ENCODE measurements around the gene ATP5F1C. TPM values are rescaled to one million over a fixed set of nuclear protein-coding genes. Genes with fewer than 3 reads are reported as not detected.
"Not testable (repeated sequence)": the region's sequence is repeated elsewhere in the genome, so short reads cannot be mapped to it uniquely, and the experiment has no call there.

ATP5F1C gene
- total RNA-seq: 232 and 268 TPM in 2 replicates

GRCh38 chr10:7787857-7788638, at the start of gene ATP5F1C, which contains the start of gene KIN:
Gene ATP5F1C (plus strand): TSS chr10:7788177. CDS start chr10:7788208, 31 bp downstream.
Gene KIN (minus strand): TSS chr10:7787993. CDS start chr10:7787933, 60 bp downstream.
- peak; percentile 98 for DNase-seq (ENCODE audit: low read depth in 2 of 2)

- no peak for DNase-seq (ENCODE audit: low read depth in 2 of 2)
These were observed 49.2 kb upstream of the ATP5F1C start for GRCh38 chr10:7738536-7739407.

DNA sequence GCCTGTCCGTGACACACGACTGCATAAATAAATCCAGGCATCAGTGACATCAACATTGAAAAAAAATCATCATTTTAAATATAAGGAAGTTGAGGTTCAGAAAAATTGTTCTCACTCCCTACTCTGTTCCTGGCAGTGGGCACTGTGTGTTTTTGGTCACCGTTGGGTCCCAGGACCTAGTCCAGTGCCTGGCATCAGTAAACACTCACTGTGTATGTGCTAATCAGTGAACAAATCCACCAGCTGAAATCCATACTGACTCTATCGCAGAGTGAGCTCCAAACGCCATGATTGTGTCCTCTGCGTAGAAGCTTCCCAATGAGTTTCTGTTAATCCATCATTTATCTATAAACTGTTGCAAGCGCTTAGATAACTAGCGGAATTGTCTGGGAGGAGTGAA, 43.7 kb upstream of the ATP5F1C start:
- DNase-seq (ENCODE audit: low read depth in 2 of 2): no peak

DNA sequence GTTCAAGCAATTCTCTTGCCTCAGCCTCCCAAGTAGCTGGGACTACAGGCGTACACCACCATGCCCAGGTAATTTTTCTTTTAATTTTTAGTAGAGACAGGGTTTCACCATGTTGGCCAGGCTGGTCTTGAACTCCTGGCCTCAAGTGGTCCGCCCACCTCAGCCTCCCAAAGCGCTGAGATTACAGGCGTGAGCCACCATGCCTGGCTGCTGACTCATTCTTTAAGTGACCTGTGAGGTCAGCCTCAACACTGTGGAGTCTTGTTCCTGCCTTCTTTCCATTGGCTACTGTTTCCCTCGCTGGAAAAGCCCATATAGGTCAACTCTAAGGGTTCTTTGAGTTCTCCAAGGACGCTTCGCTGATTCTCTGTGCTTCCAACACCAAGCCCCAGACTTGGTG, 39.3 kb upstream of the ATP5F1C start:
- not testable (repeated sequence) for DNase-seq (ENCODE audit: low read depth in 2 of 2)

GRCh38 chr10:7750222-7750621, 37.8 kb upstream of the ATP5F1C start:
- no peak for DNase-seq (ENCODE audit: low read depth in 2 of 2)

DNA sequence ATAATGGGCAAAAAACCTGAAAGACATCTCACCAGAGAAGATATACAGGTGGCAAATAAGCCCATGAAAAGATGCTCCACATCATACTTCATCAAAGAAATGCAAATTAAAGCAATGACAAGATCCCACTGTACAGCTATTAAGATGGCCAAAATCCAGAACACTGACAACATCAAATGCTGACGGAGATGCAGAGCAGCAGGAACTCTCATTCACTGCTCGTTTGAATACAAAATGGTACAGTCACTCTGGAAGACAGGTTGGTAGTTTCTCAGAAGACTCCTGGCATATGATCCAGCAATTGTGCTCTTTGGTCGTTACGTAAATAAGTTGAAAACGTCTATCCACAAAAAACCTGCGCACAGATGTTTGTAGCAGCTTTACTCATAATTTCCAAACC, 35.7 kb upstream of the ATP5F1C start:
- DNase-seq (ENCODE audit: low read depth in 2 of 2): no peak

DNA sequence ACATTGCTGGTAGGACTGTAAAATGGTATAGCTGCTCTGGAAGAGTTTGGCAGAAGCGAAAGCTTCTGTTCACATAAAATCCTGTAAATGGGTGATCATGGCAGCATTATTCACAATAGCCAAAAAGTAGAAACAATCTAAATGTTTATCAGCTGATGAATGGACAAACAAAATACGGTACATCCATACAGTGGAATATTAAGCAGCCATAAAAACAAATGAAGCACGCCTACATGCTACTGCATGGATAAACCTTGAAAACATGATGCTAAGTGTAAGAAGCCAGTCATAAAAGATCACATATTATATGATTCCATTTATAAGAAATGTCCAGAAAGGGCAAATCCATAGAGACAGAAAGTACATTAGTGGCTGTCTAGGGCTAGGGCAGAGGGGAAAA, 32.9 kb upstream of the ATP5F1C start:
- DNase-seq (ENCODE audit: low read depth in 2 of 2): no peak

DNA sequence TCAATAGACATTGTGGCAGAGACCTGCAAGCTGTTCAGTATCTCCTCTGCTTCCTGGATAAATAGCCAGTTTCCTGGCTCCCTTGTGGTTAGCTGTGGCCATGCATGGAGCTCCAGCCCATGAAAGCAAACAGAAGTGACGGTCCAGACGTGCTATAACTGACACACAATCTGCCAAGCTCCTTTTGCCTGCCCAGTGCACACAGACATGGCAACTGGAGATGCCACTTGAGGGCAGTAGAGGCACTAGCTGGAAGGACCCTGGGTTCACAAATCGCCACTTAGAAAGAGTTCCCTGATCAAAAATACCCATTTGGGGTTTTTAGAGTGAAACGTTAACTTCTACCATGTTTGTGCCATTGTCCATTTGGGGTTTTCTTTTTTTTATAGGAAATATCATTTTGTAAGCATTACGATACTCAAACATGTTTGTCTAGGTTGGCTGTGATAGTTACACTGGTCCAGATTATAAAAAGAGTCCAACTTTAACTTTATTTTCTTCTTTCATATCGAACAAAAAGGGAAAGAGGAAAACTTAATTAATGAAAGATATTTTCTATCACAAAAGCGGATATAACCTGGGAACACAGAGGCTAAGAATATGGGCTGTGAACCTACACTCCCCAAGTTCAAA, 31.5 kb upstream of the ATP5F1C start:
- DNase-seq (ENCODE audit: low read depth in 2 of 2): peak; percentile 43 to 65

DNA sequence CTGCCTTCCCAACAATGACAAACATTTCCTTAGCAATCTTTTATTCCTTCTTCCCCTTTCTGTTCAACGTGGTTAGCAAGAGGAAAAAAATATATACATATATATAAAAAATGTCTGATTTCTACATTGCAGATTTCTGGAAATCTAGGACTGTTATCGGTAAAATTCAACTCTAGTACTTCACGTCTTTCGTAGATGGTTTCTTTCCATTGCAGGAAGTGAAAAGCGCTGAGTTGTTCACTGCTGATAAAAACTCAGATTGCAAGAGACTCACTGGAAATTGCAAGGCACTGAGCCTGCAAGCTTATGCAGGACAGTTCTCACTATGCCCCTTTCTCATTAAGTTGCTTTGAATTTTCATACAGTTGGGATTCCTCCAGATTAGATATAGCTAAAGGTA, 24.0 kb upstream of the ATP5F1C start:
- no peak for DNase-seq (ENCODE audit: low read depth in 2 of 2)

DNA sequence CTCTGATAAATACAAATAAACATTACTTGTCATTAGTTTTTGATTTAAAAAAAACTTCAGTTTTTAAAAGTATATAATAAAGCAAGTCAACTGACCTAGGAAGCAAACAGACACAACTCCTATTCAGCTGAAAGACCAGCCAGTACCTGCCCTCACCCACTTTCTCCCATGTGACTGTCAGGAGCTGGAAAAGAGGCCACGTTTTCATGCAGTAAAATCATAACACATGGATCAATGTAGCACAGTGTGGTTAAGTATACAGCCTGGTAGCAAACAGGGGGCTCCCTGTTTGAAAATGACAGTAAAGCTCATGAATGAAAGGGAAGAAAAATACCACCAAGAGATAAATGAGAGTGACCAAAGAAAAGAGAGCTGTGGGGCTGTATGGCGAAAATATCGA, 21.7 kb upstream of the ATP5F1C start:
- DNase-seq (ENCODE audit: low read depth in 2 of 2): no peak

- no peak for DNase-seq (ENCODE audit: low read depth in 2 of 2)
These were observed 20.8 kb upstream of the ATP5F1C start for GRCh38 chr10:7767209-7767608.

- no peak for DNase-seq (ENCODE audit: low read depth in 2 of 2)
These were observed 19.6 kb upstream of the ATP5F1C start for GRCh38 chr10:7768417-7768816.

- peak; percentile 41 to 72 for DNase-seq (ENCODE audit: low read depth in 2 of 2)
These were observed 13.9 kb upstream of the ATP5F1C start for GRCh38 chr10:7773845-7774801.

DNA sequence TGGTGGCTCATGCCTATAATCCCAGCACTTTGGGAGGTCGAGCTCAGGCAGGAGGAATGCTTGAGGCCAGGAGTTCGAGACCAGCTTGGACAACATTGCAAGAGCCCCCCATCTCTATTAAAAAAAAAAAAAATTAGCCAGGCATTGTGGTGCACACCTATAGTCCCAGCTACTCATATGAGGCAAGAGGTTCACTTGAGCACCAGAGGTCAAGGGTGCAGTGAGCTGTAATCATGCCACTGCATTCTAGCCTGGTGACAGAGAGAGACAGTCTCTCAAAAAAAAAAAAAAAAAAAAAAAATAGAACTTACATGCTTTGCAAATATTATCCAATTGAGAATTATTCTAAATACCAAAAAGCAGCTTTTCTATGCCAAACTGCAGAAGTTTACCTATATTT, 11.2 kb upstream of the ATP5F1C start:
- DNase-seq (ENCODE audit: low read depth in 2 of 2): no peak

DNA sequence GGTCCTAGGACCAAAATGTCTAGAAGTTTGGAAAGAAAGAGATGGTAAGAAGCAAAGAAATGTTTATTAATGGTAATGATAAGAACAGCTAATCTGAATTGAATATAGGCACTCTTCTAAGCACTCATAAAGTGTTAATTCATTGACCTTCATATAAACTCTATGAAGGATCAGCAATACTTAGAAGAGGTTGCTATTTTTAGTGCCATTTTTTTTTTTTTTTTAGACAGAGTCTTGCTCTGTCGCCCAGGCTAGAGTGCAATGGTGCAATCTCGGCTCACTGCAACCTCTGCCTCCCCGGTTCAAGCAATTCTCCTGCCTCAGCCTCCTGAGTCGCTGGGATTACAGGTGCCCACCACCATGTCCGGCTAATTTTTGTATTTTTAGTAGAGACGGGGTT, 5.8 kb upstream of the ATP5F1C start:
- DNase-seq (ENCODE audit: low read depth in 2 of 2): not testable (repeated sequence)

GRCh38 chr10:7786430-7786829, 1.5 kb upstream of the ATP5F1C start:
- DNase-seq (ENCODE audit: low read depth in 2 of 2): no peak

- DNase-seq (ENCODE audit: low read depth in 2 of 2): peak; percentile 11 to 28
These were observed 674 bp upstream of the ATP5F1C start for GRCh38 chr10:7787150-7787856.

- peak; percentile 15 to 28 for DNase-seq (ENCODE audit: low read depth in 2 of 2)
These were observed 786 bp downstream of the ATP5F1C start for GRCh38 chr10:7788639-7789286.

DNA sequence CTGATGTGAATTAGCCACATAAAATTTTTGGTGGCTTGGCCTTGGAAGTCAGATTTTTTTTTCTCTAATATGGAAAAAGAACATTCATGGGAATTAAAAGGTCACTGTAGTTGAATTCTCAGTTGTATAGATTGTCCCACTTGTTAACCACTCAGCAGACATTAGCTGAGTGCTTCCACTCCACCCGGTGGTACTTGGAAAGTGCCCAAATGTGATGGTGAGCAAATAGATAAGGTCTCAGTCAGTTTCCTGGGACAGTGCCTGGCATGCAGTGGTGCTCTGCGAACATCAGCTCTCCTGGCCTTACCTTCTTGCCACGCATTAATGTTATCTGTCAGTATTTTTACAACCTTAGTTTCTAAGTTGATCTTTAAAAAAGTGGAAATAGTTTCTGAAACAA, 1.4 kb downstream of the ATP5F1C start:
- DNase-seq (ENCODE audit: low read depth in 2 of 2): peak; percentile 16 to 27

GRCh38 chr10:7792541-7792940, 4.6 kb downstream of the ATP5F1C start:
- no peak for DNase-seq (ENCODE audit: low read depth in 2 of 2)

Measured in lung microvascular endothelial cell (primary cell).